Frontal cortex (tissue), 4 donors: Measurements from ENCODE around the gene ZNF484. TPM values are rescaled to one million over a fixed set of nuclear protein-coding genes. Genes with fewer than 3 reads are reported as not detected.
"Not testable (repeated sequence)": the region's sequence is repeated elsewhere in the genome, so short reads cannot be mapped to it uniquely, and the experiment has no call there.

Experiments used
- DNase-seq, 2 donors: peaks; one replicate each; pipeline ENCODE4 v3.0.0; 2012; ENCODE audit warnings: low spot score in 2 of 2
- FAIRE-seq: peaks from 2 replicates; lab custom pipeline; 2012; peaks lifted over from hg19 to GRCh38; lab: Jason Lieb, UNC
- total RNA-seq: library from RNA; depleted of rRNA; stranded (reverse); fragments of >200 nt; gene quantifications from one replicate; pipeline ENCODE4 v1.2.3, GENCODE V29; 2014
- donor health status: control.
- donor health status: control.
- donor health status: control.

Gene ZNF484
- 51.4 TPM for total RNA-seq

DNA sequence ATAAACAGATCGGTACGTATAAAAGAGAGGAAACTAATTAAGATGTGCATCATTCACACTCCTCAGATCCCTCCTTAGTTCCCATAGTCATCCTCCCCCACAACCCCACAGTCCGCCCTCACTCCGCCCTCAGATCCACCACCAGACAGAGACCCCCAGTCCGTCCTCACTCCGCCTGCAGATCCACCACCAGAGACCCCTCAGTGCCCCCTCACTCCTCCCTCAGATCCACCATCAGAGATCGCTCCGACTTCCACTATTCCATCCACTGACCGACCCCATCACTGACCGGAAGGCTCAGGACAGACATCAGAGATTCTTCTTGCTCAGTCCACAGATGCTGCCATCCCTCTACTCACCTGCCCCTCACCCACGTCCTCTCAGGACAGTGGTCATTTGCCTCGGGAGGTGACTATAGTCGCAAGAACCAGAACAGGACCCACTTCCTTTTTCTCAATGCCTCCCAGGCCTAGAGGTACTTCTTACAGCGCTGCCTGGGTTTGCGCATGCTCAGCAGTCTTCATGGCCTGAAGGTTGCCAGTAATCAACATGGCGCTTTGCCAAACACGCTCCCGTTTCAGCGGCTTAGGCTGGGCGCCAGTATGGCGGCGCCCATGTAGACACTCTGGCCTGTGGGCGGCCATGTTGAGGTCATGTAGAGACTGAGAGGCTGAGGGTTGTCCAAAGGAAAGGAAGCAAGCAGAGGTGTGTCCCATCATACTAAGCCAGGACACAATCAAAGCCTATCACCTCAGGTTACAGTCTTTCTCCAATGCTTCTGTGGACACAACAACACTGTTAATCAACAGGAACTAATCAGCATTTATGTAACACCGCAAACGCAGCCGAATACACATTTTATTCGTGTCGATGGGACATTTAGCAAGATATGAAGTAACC is at the start of gene ZNF484:
Gene ZNF484, minus strand, starts transcription at position 508 of the 900 bp plus-strand sequence. CDS start 3,009 bp downstream, outside the sequence.
- DNase-seq, result peak; percentile 68 to 80
- no peak for FAIRE-seq

GRCh38 chr9:92920437-92920836 is 42.6 kb upstream of the ZNF484 start:
- DNase-seq (no peak), FAIRE-seq (no peak)

DNA sequence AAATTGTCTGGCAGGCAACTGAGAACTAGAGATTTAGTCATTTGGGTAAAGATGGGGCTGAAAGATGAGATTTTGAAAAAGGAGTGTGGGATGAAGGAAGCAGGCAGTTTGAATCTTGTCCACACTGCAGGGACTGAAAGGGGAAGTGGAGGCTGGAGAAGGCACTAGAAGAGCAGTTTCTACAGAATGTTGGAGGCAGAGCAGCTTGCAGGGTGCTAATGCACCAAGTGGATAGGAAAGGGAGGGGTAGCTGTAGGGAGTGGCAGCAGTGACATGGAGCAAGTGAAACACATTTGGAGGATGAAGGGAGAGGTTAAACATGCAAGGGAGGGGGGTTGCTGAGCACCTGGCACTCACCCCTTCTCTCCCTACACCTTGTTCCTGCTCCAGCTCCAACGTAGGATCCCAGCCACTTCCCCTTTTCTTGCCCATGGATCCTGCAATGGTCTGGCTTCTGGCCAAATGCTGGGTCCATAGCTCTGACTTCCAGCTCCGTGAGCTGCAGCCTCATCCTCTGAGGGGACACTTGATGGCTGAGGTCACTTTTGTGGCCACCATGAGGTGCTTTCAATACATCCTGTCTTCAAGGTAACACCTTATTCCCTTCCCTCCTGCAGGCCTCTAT is 39.5 kb upstream of the ZNF484 start:
- DNase-seq, result no peak
- FAIRE-seq, result no peak

- FAIRE-seq, result no peak
- no peak for DNase-seq
These were observed 34.0 kb upstream of the ZNF484 start for GRCh38 chr9:92911511-92912475.

DNA sequence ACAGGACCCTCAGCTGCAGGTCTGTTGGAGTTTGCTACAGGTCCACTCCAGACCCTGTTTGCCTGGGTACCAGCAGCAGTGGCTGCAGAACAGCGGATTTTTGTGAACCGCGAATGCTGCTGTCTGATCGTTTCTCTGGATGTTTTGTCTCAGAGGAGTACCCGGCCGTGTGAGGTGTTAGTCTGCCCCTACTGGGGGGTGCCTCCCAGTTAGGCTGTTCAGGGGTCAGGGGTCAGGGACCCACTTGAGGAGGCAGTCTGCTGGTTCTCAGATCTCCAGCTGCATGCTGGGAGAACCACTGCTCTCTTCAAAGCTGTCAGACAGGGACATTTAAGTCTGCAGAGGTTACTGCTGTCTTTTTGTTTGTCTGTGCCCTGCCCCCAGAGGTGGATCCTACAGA is 27.3 kb upstream of the ZNF484 start:
- not testable (repeated sequence) for DNase-seq, FAIRE-seq

DNA sequence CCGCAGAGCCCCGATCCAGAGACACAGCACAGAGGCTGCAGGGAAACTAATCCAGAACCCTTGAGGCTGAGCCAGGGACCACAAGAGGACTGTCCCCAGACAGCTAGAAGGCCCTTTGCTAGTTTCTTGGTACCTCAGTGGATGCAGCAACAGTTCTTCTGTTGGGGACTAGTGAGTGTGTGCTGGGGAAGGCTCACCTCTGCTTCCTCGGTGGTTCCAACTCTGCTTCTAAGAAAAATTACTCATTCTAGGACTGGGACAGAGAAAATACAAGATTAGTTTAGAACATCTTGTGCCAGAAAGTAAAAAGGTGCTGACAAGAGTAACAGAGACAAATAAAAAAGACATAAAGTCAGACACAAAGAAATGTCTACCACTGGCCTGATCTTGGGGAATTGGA is 19.5 kb upstream of the ZNF484 start:
- no peak for FAIRE-seq

DNA sequence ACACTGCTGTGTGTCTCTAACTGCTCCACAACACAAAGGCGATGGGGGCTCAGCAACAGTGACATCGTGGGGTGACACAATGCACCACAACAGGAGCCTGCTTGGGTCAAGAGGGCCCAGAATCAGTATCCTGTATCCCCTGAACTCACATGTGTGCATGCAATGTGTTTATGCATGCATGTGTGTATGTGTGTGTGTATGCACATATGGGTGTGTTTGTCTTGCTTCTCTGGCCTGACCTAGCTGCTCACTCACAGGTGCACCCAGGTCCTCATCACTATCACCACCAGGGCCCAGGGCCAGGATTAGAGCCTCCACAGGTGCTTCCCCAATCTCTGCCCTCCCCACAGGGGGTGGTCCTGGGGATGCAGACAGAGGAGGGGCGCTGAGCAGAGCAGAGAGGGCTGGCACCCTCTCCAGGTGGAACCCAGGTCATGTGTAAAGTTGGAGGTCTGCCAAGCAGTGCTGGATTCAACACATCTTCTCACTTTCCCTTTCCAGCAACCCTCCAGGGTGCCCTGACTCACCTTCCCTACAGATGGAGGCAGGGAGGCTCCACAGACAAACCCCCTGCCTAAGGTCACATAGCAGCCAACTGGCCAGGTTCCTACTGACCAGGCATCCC is 18.1 kb upstream of the ZNF484 start:
- no peak for DNase-seq
- FAIRE-seq, result no peak

More for the DNA sequence above, 19.5 kb upstream of the ZNF484 start:
- no peak for DNase-seq

DNA sequence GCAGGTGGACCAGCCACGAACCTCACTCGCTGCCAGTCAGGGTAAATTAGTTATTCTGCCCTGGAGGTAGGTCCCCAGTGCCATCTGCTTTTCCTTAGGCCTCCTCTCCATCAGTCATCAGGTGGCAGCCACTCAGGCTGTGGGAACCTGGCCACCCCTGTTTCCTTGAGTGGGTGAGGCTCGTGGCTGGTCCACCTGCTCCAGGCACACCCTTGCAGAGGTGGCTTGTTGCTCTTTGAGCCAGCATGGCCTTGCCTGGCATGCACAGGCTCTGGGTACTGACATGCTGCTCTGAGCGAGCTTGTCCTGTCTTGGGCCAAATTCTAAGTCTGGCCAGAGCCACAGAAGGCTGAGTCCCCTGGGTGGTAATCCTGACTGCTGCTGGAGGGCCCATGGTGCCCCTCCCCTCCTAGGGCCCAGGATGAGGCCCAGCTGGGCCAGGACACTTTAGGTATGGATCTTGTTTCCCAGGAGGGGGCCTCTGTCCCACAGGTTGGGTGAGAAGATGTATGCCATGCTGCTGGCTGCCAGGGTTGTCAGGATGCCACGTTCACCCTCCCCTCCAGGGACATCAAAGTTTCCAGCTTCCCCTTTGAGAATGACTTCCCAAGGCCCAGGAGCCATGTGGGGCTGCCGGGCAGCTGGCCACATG is 17.0 kb upstream of the ZNF484 start:
- DNase-seq (no peak), FAIRE-seq (no peak)

DNA sequence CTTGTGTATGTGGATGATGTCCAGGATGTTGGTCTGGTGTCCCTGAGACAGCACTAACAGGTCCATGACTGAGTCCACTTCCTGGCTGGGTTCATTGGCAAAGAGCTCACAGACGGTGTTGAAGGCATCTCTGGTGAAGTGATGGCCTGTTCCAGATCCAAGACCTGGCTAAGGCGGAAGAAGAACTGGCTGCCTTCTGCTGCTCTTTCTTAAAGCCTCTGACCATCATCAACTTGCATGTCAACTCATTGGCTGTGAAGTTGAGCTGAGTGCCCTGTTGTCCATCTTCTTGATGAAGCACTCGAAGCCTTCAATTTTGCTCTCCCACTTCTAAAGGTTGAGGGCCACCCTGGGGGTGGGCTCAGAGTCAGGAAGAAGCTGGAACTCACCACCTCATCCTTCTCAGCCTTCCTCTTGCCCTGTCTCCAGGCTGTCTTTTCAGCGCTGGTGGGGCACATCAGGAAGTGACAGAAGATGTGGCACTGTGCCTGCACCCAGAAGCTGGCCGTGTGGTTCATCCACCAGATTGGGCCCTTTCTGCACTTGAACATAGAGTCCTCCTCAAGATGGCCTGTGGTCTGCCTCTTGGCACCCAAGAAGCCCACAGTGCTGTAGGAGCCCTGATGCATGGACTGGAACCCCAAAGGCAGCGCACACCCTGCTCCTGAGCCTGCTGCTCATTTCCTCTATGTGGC is 16.2 kb upstream of the ZNF484 start:
- DNase-seq, FAIRE-seq: not testable (repeated sequence)

- DNase-seq, FAIRE-seq: not testable (repeated sequence)
These were observed 14.4 kb upstream of the ZNF484 start for GRCh38 chr9:92892276-92892675.

DNA sequence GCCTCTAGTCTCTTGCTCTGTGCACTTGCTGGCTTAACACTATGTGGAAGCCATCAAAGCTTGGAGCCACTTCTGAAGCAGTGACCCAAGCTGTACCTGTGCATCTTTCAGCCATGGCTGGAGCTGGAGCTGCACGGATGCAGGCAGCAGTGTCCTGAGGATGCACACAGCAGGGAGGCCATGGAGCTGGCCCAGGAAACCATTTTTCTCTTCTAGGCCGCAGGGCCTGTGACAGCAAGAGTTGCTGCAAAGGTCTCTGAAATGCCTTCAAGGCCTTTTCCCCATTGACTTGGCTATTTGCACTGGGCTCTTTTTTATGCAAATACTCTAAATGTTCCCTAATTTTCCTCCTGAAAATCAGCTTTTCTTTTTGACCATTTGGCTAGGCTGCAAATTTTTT is 12.9 kb upstream of the ZNF484 start:
- no peak for FAIRE-seq
- no peak for DNase-seq

DNA sequence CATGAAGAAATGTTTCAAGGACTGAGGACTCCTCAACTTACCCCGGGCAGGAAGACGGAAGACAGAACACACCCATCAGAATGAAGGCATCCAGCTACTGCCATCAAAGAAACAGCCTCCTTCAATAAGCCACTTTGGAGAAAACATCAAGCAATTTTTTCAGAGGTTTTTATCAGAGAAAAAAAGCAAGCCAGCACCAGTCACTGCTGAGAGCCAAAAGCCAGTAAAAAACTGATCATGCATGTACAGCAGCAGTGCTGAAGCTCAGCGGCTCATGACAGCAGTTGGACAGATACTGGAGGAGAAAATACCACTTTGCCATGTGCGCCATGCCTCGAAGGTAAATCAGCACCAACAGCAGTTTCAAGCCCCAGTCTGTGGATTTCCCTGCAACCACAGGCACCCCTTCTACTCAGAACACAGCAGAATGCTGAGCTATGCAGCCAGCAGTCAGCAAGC is 10.1 kb upstream of the ZNF484 start:
- FAIRE-seq, result no peak
- no peak for DNase-seq

DNA sequence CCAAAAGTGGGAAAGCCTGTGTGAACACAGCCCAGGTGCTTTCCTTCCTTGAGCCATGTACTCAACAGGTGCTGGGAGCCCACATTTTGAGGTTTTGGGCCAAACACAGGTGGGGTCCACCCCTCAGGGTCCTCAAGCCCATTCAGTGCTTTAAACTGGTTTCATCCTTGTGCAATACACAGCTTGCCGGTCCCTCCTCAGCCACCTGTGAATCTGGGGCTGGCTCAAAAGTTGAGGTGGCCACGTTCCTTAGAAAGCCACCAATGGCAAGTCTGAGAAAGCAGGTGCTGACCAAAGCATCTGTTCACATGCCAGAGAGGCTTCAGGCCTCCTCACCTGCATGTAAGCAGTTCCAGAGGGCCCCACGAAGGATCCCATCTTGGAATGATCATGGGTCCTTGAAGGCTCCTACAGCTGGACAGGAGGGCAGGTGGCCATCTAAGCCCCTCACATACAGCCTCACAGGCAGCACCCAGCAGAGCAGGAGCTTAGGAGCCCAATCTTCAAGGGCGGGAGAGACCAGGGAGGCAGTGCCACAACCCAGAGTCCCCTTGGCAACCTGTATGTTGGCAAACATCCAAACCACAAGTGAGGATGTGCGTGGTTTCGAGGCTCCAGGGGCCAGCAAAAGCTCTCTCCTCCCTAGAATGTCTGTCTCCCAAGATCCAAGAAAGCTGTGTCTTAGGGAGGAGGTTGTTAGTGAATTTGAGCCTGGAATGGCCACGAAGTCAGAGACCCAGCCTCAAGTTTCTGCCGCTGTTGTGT is 9.2 kb upstream of the ZNF484 start:
- DNase-seq, FAIRE-seq: not testable (repeated sequence)

DNA sequence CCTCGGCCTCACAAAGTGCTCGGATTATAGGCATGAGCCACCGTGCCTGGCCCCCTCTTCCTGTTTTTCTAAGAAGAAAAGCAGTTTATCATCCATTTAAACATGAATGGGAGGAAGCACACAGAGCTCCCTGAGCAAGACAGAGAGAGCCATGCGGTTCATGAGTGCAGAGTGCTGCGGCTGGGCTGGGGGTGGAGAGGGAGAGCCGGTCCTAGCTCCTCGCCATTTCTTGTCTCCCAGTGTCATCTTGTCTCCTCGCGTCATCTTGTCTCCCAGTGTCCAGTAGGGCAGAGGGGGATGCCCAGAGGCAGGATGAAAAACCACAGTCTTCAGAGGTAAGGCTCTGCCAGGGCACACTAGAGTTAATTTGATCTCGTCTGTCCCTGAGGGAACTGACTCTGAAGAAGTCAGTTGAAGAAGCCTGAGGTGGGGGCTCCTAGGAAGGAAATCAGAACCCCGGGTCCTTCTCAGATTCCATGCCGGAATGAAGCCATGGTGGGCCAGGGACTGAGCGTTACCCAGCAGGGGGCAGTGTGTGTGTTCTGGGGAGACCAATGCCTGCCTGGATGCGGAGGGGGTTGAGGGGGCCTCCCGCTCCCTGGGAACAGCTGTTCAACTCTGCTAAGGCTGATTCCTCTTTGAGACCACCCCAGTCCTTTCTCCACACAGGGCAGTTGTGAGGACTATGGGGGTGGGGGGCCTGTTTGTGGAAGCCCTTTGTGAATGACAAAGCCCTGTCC is 6.0 kb upstream of the ZNF484 start:
- DNase-seq, FAIRE-seq: not testable (repeated sequence)

- FAIRE-seq, result no peak
- DNase-seq, result no peak
These were observed 4.4 kb upstream of the ZNF484 start for GRCh38 chr9:92882276-92882675.

GRCh38 chr9:92875373-92875772 is 2.5 kb downstream of the ZNF484 start:
- DNase-seq, result no peak
- FAIRE-seq, result no peak

GRCh38 chr9:92870289-92870688 is 7.5 kb downstream of the ZNF484 start:
- no peak for DNase-seq
- no peak for FAIRE-seq
